Neural cell (in vitro differentiated cells): ENCODE results near the gene TFIP11. TPM values are rescaled to one million over a fixed set of nuclear protein-coding genes. Genes with fewer than 3 reads are reported as not detected.

Experiments used
- H2AFZ ChIP-seq: fragments of 200-600, 300-800 bp; sonication (generic), shearing (Covaris generic); 2 replicates; pipeline ENCODE4 v1.6.0; 2014; ENCODE audit warnings: low read depth, mild to moderate bottlenecking, antibody characterized with exemption, low read length, moderate library complexity
- H3F3A ChIP-seq: fragments of 200-600 bp; shearing (Covaris generic); 2 replicates; pipeline ENCODE4 v1.6.1; 2016; ENCODE audit warnings: mild to moderate bottlenecking, moderate library complexity, mixed read lengths, antibody characterized with exemption, low read length; ENCODE audit not compliant: insufficient read depth, poor library complexity, severe bottlenecking
- H3K27ac ChIP-seq: fragments of 200-600, 300-800 bp; sonication (generic), shearing (Covaris generic); 2 replicates; pipeline ENCODE4 v1.5.1; 2014; ENCODE audit warnings: mild to moderate bottlenecking, low read length, moderate library complexity
- H3K27me3 ChIP-seq: fragments of 300-800, 200-600 bp; sonication (generic), shearing (Covaris generic); 2 replicates; pipeline ENCODE4 v1.6.0; 2014; ENCODE audit warnings: mild to moderate bottlenecking, low read depth, low read length, moderate library complexity; ENCODE audit not compliant: insufficient read depth
- H3K36me3 ChIP-seq: fragments of 300-800, 200-600 bp; sonication (generic), shearing (Covaris generic); 2 replicates; pipeline ENCODE4 v1.5.1; 2014; ENCODE audit warnings: mild to moderate bottlenecking, antibody characterized with exemption, low read length, moderate library complexity; ENCODE audit not compliant: insufficient read depth
- H3K4me2 ChIP-seq: fragments of 300-800, 200-600 bp; sonication (generic), shearing (Covaris generic); 2 replicates; pipeline ENCODE4 v1.6.0; 2014; ENCODE audit warnings: mild to moderate bottlenecking, low read length
- H3K4me3 ChIP-seq: fragments of 300-800, 200-600 bp; sonication (generic), shearing (Covaris generic); 2 replicates; pipeline ENCODE4 v1.5.1; 2014; ENCODE audit warnings: mild to moderate bottlenecking, low read length, moderate library complexity
- H3K79me2 ChIP-seq: fragments of 200-600 bp; shearing (Covaris generic); replicated peaks from 2 replicates; pipeline ENCODE4 v1.6.0; 2014; ENCODE audit warnings: mild to moderate bottlenecking, low read length, moderate library complexity; ENCODE audit not compliant: insufficient read depth
- H3K9ac ChIP-seq: fragments of 300-800, 200-600 bp; sonication (generic), shearing (Covaris generic); 2 replicates; pipeline ENCODE4 v1.6.1; 2016; ENCODE audit warnings: mild to moderate bottlenecking, low read length, mixed read lengths
- H3K9me2 ChIP-seq: fragments of 200-600 bp; shearing (Covaris generic); 2 replicates; pipeline ENCODE4 v1.6.1; 2016; ENCODE audit warnings: mild to moderate bottlenecking, low read length, mixed read lengths; ENCODE audit not compliant: insufficient read depth
- H3K9me3 ChIP-seq: fragments of 200-600, 300-800 bp; sonication (generic), shearing (Covaris generic); 2 replicates; pipeline ENCODE4 v1.6.1; 2016; ENCODE audit warnings: mild to moderate bottlenecking, mixed run types, low read length, moderate library complexity, mixed read lengths
- H4K20me1 ChIP-seq: fragments of 200-600 bp; shearing (Covaris generic); 2 replicates; pipeline ENCODE4 v1.6.1; 2016; ENCODE audit warnings: mild to moderate bottlenecking, mixed run types; ENCODE audit not compliant: insufficient read depth
- CTCF ChIP-seq: fragments of 450-650 bp; IDR thresholded peaks from 2 replicates; pipeline ENCODE4 v1.5.1; 2014; ENCODE audit warnings: antibody characterized with exemption, mild to moderate bottlenecking, moderate library complexity; ENCODE audit not compliant: poor library complexity, severe bottlenecking
- EP300 ChIP-seq: fragments of 450-650 bp; conservative IDR thresholded peaks from 2 replicates; pipeline ENCODE4 v1.6.1; 2014; ENCODE audit warnings: antibody characterized with exemption, mild to moderate bottlenecking, moderate library complexity; ENCODE audit not compliant: poor library complexity, severe bottlenecking
- EZH2 ChIP-seq: fragments of 200-600, 300-800 bp; shearing (Covaris generic), sonication (generic); IDR thresholded peaks from 2 replicates; pipeline ENCODE4 v1.6.1; 2014; ENCODE audit warnings: antibody characterized with exemption, low read length, borderline replicate concordance, mild to moderate bottlenecking; ENCODE audit not compliant: insufficient read depth, poor library complexity, severe bottlenecking
- MXI1 ChIP-seq: fragments of 450-650 bp; conservative IDR thresholded peaks from 2 replicates; pipeline ENCODE4 v1.6.1; 2014; ENCODE audit warnings: antibody characterized with exemption, mild to moderate bottlenecking; ENCODE audit not compliant: poor library complexity, severe bottlenecking
- POLR2AphosphoS5 ChIP-seq: IDR thresholded peaks from 2 replicates; pipeline ENCODE4 v1.6.1; 2012
- RAD21 ChIP-seq: fragments of 450-650 bp; conservative IDR thresholded peaks from 2 replicates; pipeline ENCODE4 v1.6.1; 2014; ENCODE audit warnings: antibody characterized with exemption, mild to moderate bottlenecking, moderate library complexity
- REST ChIP-seq: IDR thresholded peaks from 2 replicates; pipeline ENCODE4 v1.6.1; 2012; ENCODE audit warnings: borderline replicate concordance
- SMC3 ChIP-seq: fragments of 450-650 bp; conservative IDR thresholded peaks from 2 replicates; pipeline ENCODE4 v1.6.1; 2014; ENCODE audit warnings: antibody characterized with exemption, mild to moderate bottlenecking, moderate library complexity; ENCODE audit not compliant: poor library complexity
- TAF1 ChIP-seq: IDR thresholded peaks from 2 replicates; pipeline ENCODE4 v1.6.1; 2012; ENCODE audit warnings: low read depth
- polyA plus RNA-seq: library from polyadenylated mRNA; depleted of rRNA; stranded (reverse); fragments of >200 nt; gene quantifications from 2 replicates; pipeline ENCODE4 v1.2.3, GENCODE V29; 2014

Gene TFIP11
- polyA plus RNA-seq, 1 donor from 2014 or later = 49.8 TPM

- H3K4me3 ChIP-seq = no peak overlapping the region
- no peaks in the 10 kb centered on the region for H3K79me2 ChIP-seq
- no peak for TF ChIP-seq MXI1
- TF ChIP-seq POLR2AphosphoS5 = no peak
- no peak overlapping the region for H3K9ac ChIP-seq
- no peaks in the 10 kb centered on the region for H3F3A ChIP-seq
- no peak overlapping the region for H3K27ac ChIP-seq
- H4K20me1 ChIP-seq = no peaks in the 10 kb centered on the region
- H3K4me2 ChIP-seq = no peak overlapping the region
- no peaks in the 10 kb centered on the region for H3K9me3 ChIP-seq
- no peaks in the 10 kb centered on the region for H3K36me3 ChIP-seq
- no peak overlapping the region for H2AFZ ChIP-seq
- no peaks in the 10 kb centered on the region for H3K9me2 ChIP-seq
- no peaks in the 10 kb centered on the region for H3K27me3 ChIP-seq
Observed at GRCh38 chr22:26542831-26543230, 30.6 kb upstream of the TFIP11 start.

GRCh38 chr22:26541167-26541819 is 29.0 kb upstream of the TFIP11 start:
- TF ChIP-seq RAD21 (no peak), EP300 (no peak), POLR2AphosphoS5 (no peak), CTCF (no peak), SMC3 (no peak), EZH2 (no peak), REST (no peak), MXI1 (no peak), TAF1 (no peak)
- H4K20me1 ChIP-seq = no peaks in the 10 kb centered on the region
- no peaks in the 10 kb centered on the region for H3K9me2 ChIP-seq
- no peaks in the 10 kb centered on the region for H3K9me3 ChIP-seq
- no peaks in the 10 kb centered on the region for H3K36me3 ChIP-seq
- no peaks in the 10 kb centered on the region for H3K79me2 ChIP-seq
- no peak overlapping the region for H3K27ac ChIP-seq
- no peak overlapping the region for H3K4me2 ChIP-seq
- H3K4me3 ChIP-seq = no peak overlapping the region
- no peaks in the 10 kb centered on the region for H3F3A ChIP-seq
- no peak overlapping the region for H3K9ac ChIP-seq
- no peak overlapping the region for H2AFZ ChIP-seq
- no peaks in the 10 kb centered on the region for H3K27me3 ChIP-seq
